Endothelial cell of umbilical vein (primary cell): ENCODE results near the gene FYN. TPM values are rescaled to one million over a fixed set of nuclear protein-coding genes. Genes with fewer than 3 reads are reported as not detected.

ENCODE experiments used
- BruUV-seq: library from RNA; stranded (reverse); fragments of 400-500 nt; replicated peaks from 2 replicates; lab custom pipeline; 2021; lab: Mats Ljungman, UMichigan
- CTCF ChIA-PET: fragments of 300-600, 350-600 bp; sonication (Branson Sonifier 250); formaldehyde crosslinking; loops from one replicate; lab custom pipeline; 2021; ENCODE audit warnings: antibody characterized with exemption, inconsistent platforms; lab: Charles Lee
- POLR2A ChIA-PET: fragments of 300-600, 350-600 bp; sonication (Branson Sonifier 250); formaldehyde crosslinking; loops from one replicate; lab custom pipeline; 2021; ENCODE audit warnings: antibody characterized with exemption, inconsistent platforms; lab: Charles Lee
- DNase-seq: peaks from one replicate; pipeline ENCODE4 v3.0.0-alpha.2; 2011; ENCODE audit warnings: low read depth, low spot score
- FAIRE-seq: peaks from 2 replicates; lab custom pipeline; 2011; peaks lifted over from hg19 to GRCh38; lab: Jason Lieb, UNC
- H2AFZ ChIP-seq: 2 replicates; pipeline ENCODE4 v1.6.0; 2012; ENCODE audit warnings: low read depth, low read length, control low read depth, inconsistent platforms
- H3K27ac ChIP-seq: 2 replicates; pipeline ENCODE4 v1.5.1; 2011; ENCODE audit warnings: low read depth, mild to moderate bottlenecking, control low read depth, low read length, moderate library complexity; ENCODE audit not compliant: insufficient read depth
- H3K27me3 ChIP-seq, 2 experiments: 2 replicates each; pipeline versions ENCODE4 v1.6.0 to v1.6.1; 2011; ENCODE audit warnings: low read length in 2 of 2, mixed read lengths in 1 of 2; ENCODE audit not compliant: control insufficient read depth in 2 of 2, insufficient read depth in 2 of 2
- H3K36me3 ChIP-seq, 2 experiments: 2 replicates in 1 of 2; 3 replicates in 1 of 2; pipeline ENCODE4 v1.5.1; 2011; ENCODE audit warnings: low read length in 2 of 2, mild to moderate bottlenecking in 1 of 2, moderate library complexity in 1 of 2; ENCODE audit not compliant: control insufficient read depth in 2 of 2, insufficient read depth in 2 of 2; ENCODE audit errors: extremely low read depth in 1 of 2
- H3K4me1 ChIP-seq: 3 replicates; pipeline ENCODE4 v1.5.1; 2011; ENCODE audit warnings: mild to moderate bottlenecking, low read length; ENCODE audit not compliant: control insufficient read depth, insufficient read depth; ENCODE audit errors: extremely low read depth
- H3K4me2 ChIP-seq: 2 replicates; pipeline ENCODE4 v1.6.1; 2011; ENCODE audit warnings: low read length, control low read depth, mixed read lengths; ENCODE audit not compliant: insufficient read depth
- H3K4me3 ChIP-seq, 3 experiments: fragments of 200-600 bp in 1 of 3; sonication (generic), shearing (Covaris generic) in 1 of 3; replicated peaks in 1 of 3; 2 replicates each; pipeline ENCODE4 v1.5.1; 2011 to 2016; ENCODE audit warnings: control low read depth in 3 of 3, low read length in 3 of 3, mild to moderate bottlenecking in 2 of 3, inconsistent platforms in 1 of 3, low read depth in 1 of 3, moderate library complexity in 1 of 3; ENCODE audit not compliant: insufficient read depth in 1 of 3
- H3K79me2 ChIP-seq: 2 replicates; pipeline ENCODE4 v1.6.0; 2012; ENCODE audit warnings: low read length, inconsistent platforms; ENCODE audit not compliant: control insufficient read depth, insufficient read depth
- H3K9ac ChIP-seq: replicated peaks from 2 replicates; pipeline ENCODE3; 2011; ENCODE audit warnings: low read length, control low read depth; ENCODE audit not compliant: insufficient read depth; ENCODE audit errors: extremely low read depth
- H3K9me1 ChIP-seq: replicated peaks from 3 replicates; pipeline ENCODE4 v1.6.0; 2011; ENCODE audit warnings: mild to moderate bottlenecking, low read length; ENCODE audit not compliant: control insufficient read depth, insufficient read depth; ENCODE audit errors: extremely low read depth
- H3K9me3 ChIP-seq: replicated peaks from 2 replicates; pipeline ENCODE4 v1.5.1; 2012; ENCODE audit warnings: low read length, inconsistent platforms; ENCODE audit not compliant: control insufficient read depth, insufficient read depth
- H4K20me1 ChIP-seq: replicated peaks from 2 replicates; pipeline ENCODE3; 2011; ENCODE audit warnings: mild to moderate bottlenecking, low read length; ENCODE audit not compliant: control insufficient read depth, insufficient read depth; ENCODE audit errors: extremely low read depth
- CTCF ChIP-seq, 2 donors: IDR thresholded peaks; 1 replicate in 1 of 2; 2 replicates in 1 of 2; pipeline ENCODE4 v1.5.1; 2011; ENCODE audit warnings: low read length in 2 of 2, mild to moderate bottlenecking in 2 of 2, moderate library complexity in 2 of 2, control low read depth in 1 of 2, inconsistent platforms in 1 of 2, low read depth in 1 of 2; ENCODE audit not compliant: insufficient read depth in 1 of 2; ENCODE audit errors: extremely low read depth in 1 of 2
- EZH2 ChIP-seq: IDR thresholded peaks from 2 replicates; pipeline ENCODE4 v1.6.1; 2012; ENCODE audit warnings: borderline replicate concordance, low read depth, mild to moderate bottlenecking, moderate library complexity, low read length, inconsistent platforms; ENCODE audit not compliant: severe bottlenecking
- FOS ChIP-seq: IDR thresholded peaks from 2 replicates; pipeline ENCODE4 v1.6.1; 2011; ENCODE audit warnings: mild to moderate bottlenecking, low read length, moderate library complexity, borderline replicate concordance; ENCODE audit not compliant: insufficient read depth
- GATA2 ChIP-seq: IDR thresholded peaks from 2 replicates; pipeline ENCODE4 v1.7.0; 2011; ENCODE audit warnings: low read depth, mild to moderate bottlenecking, moderate library complexity, mixed read lengths, low read length; ENCODE audit not compliant: insufficient read length, insufficient read depth
- JUN ChIP-seq: IDR thresholded peaks from 2 replicates; pipeline ENCODE4 v1.6.1; 2011; ENCODE audit warnings: borderline replicate concordance, low read depth; ENCODE audit not compliant: insufficient read length, insufficient read depth
- MAX ChIP-seq: IDR thresholded peaks from 2 replicates; pipeline ENCODE4 v1.6.1; 2011; ENCODE audit not compliant: insufficient read depth, insufficient read length
- MYC ChIP-seq: IDR thresholded peaks from one replicate; pipeline ENCODE4 v1.6.1; 2011; ENCODE audit warnings: mild to moderate bottlenecking, low read depth, low read length
- POLR2A ChIP-seq: IDR thresholded peaks from 2 replicates; pipeline ENCODE4 v1.6.1; 2012; ENCODE audit warnings: low read depth, mild to moderate bottlenecking, control low read depth, low read length
- POLR2AphosphoS5 ChIP-seq: IDR thresholded peaks from 2 replicates; pipeline ENCODE4 v1.6.1; 2012; ENCODE audit warnings: low read depth, mild to moderate bottlenecking, control low read depth, low read length, moderate library complexity; ENCODE audit not compliant: insufficient read depth
- dilution Hi-C: fragments of 300-500 bp; cut with MboI; formaldehyde crosslinking; loops from one replicate; pipeline ENCODE4 v1.15.0; 2019; ENCODE audit warnings: low sequenced_read_pairs; ENCODE audit not compliant: extremely low pct_ligation_motif_present
- intact Hi-C: fragments of 100-400 bp; cut with micrococcal nuclease; formaldehyde crosslinking; loops from one replicate; pipeline ENCODE4 v1.10.0; 2022
- polyA plus RNA-seq, 4 experiments: library from polyadenylated mRNA; depleted of rRNA in 3 of 4; stranded (reverse) in 3 of 4; unstranded in 1 of 4; fragments of >200 nt; gene quantifications; 2 replicates each; pipeline versions ENCODE4 v1.2.1 to v1.2.3, GENCODE V29; 2011 to 2012; ENCODE audit warnings: missing spikeins in 1 of 4
- total RNA-seq: library from RNA; stranded (reverse); gene quantifications from 2 replicates; pipeline ENCODE4 v1.2.3, GENCODE V29; 2021

The FYN gene
- total and polyA plus RNA-seq, 2 donors (not counting 3 experiments of a cell fraction or from before 2014, with no cell fraction given), result 69.0 to 143 TPM

- TF ChIP-seq JUN, result no peak
- no peak for TF ChIP-seq MAX
- TF ChIP-seq POLR2A, result no peak
- no peak for TF ChIP-seq MYC
- no peak for TF ChIP-seq EZH2
- TF ChIP-seq POLR2AphosphoS5, result no peak
- no peak for TF ChIP-seq CTCF (IDR thresholded peaks at IDR 0.05; ENCODE audit: extremely low read depth in 1 of 2, insufficient read depth in 1 of 2, low read depth in 1 of 2, low read length in 2 of 2)
- no peak for TF ChIP-seq GATA2
- TF ChIP-seq FOS, result no peak
- DNase-seq (no peak), FAIRE-seq (no peak)
- Histone ChIP-seq H3K4me2 (no peak overlapping the region), H2AFZ (no peak overlapping the region), H3K9me3 (no peaks in the 10 kb centered on the region), H3K4me1 (peaks cover 74% of the 10 kb centered on the region), H4K20me1 (no peaks in the 10 kb centered on the region), H3K27me3 (no peaks in the 10 kb centered on the region), H3K9me1 (no peaks in the 10 kb centered on the region), H3K9ac (no peak overlapping the region), H3K4me3 (no peak overlapping the region), H3K79me2 (peaks cover 7% of the 10 kb centered on the region), H3K36me3 (no peaks in the 10 kb centered on the region), H3K27ac (no peak overlapping the region)
- no TSS peak for BruUV-seq
- dilution Hi-C loops (no loop called here), intact Hi-C loops (no loop called here)
- POLR2A ChIA-PET, result no interaction called here
- CTCF ChIA-PET, result interaction anchor here (1.6 kb wide), 1 partner anchor 17 kb away, joined by 3 read pairs; no protein-coding TSS in a partner anchor
Measured at GRCh38 chr6:111758608-111759329, 114.5 kb downstream of the FYN start.
